Neuronal stem cell (in vitro differentiated cells): Measurements from ENCODE around the gene PMM1.

Experiments used
- DNase-seq: peaks from one replicate; pipeline ENCODE4 v3.0.0-alpha.2; 2013; ENCODE audit warnings: low spot score
- H2AFZ ChIP-seq: one replicate; pipeline ENCODE4 v1.6.1; 2013; ENCODE audit warnings: mild to moderate bottlenecking, low read length, inconsistent platforms
- H2AK5ac ChIP-seq: 2 replicates; pipeline ENCODE4 v1.6.1; 2013; ENCODE audit warnings: low read depth, mild to moderate bottlenecking, inconsistent platforms, low read length, moderate library complexity, mixed read lengths
- H2BK120ac ChIP-seq: 2 replicates; pipeline ENCODE4 v1.6.1; 2013; ENCODE audit warnings: low read depth, mild to moderate bottlenecking, inconsistent platforms, low read length, moderate library complexity, mixed read lengths
- H2BK12ac ChIP-seq: one replicate; pipeline ENCODE4 v1.6.1; 2013; ENCODE audit warnings: low read length, inconsistent platforms
- H2BK15ac ChIP-seq: 2 replicates; pipeline ENCODE4 v1.6.1; 2013; ENCODE audit warnings: mild to moderate bottlenecking, low read length, inconsistent platforms, mixed read lengths
- H2BK5ac ChIP-seq: one replicate; pipeline ENCODE4 v1.6.1; 2013; ENCODE audit warnings: inconsistent platforms, mild to moderate bottlenecking, low read length, moderate library complexity
- H3K14ac ChIP-seq: one replicate; pipeline ENCODE4 v1.6.1; 2013; ENCODE audit warnings: low read length, inconsistent platforms
- H3K18ac ChIP-seq: 2 replicates; pipeline ENCODE4 v1.6.1; 2013; ENCODE audit warnings: low read length, inconsistent platforms
- H3K23ac ChIP-seq: 2 replicates; pipeline ENCODE4 v1.6.1; 2013; ENCODE audit warnings: low read depth, mild to moderate bottlenecking, mixed read lengths, low read length, inconsistent platforms; ENCODE audit not compliant: poor library complexity
- H3K27ac ChIP-seq: replicated peaks from 3 replicates; pipeline ENCODE4 v1.5.1; 2013; ENCODE audit warnings: low read length, inconsistent platforms
- H3K27me3 ChIP-seq, 3 experiments: 2 replicates each; pipeline ENCODE4 v1.6.1; 2013; ENCODE audit warnings: low read length in 3 of 3, mild to moderate bottlenecking in 2 of 3, inconsistent platforms in 1 of 3, low read depth in 1 of 3, mixed read lengths in 1 of 3, moderate library complexity in 1 of 3; ENCODE audit not compliant: control insufficient read depth in 3 of 3, insufficient read depth in 3 of 3
- H3K36me3 ChIP-seq, 2 donors: replicated peaks in 1 of 2; 2 replicates each; pipeline ENCODE4 v1.6.1; 2013; ENCODE audit warnings: low read length in 2 of 2; ENCODE audit not compliant: control insufficient read depth in 2 of 2, insufficient read depth in 2 of 2
- H3K4ac ChIP-seq: 2 replicates; pipeline ENCODE4 v1.6.1; 2013; ENCODE audit warnings: inconsistent platforms, mild to moderate bottlenecking, low read length, moderate library complexity
- H3K4me1 ChIP-seq, 2 donors: 1 replicate in 1 of 2; 2 replicates in 1 of 2; pipeline ENCODE4 v1.6.1; 2013; ENCODE audit warnings: low read length in 2 of 2, low read depth in 1 of 2; ENCODE audit not compliant: control insufficient read depth in 2 of 2, insufficient read depth in 1 of 2
- H3K4me2 ChIP-seq: one replicate; pipeline ENCODE4 v1.6.1; 2013; ENCODE audit warnings: mild to moderate bottlenecking, low read length, inconsistent platforms; ENCODE audit not compliant: insufficient read depth, poor library complexity, severe bottlenecking
- H3K4me3 ChIP-seq, 2 donors: 2 replicates each; pipeline ENCODE4 v1.5.1; 2013; ENCODE audit warnings: low read length in 2 of 2, mild to moderate bottlenecking in 2 of 2, inconsistent platforms in 1 of 2, moderate library complexity in 1 of 2
- H3K79me1 ChIP-seq: one replicate; pipeline ENCODE4 v1.6.1; 2013; ENCODE audit warnings: low read depth, mild to moderate bottlenecking, inconsistent platforms, low read length, moderate library complexity
- H3K9ac ChIP-seq: one replicate; pipeline ENCODE4 v1.6.1; 2013; ENCODE audit warnings: mild to moderate bottlenecking, low read depth, low read length, inconsistent platforms; ENCODE audit not compliant: poor library complexity
- H3K9me3 ChIP-seq, 2 donors: replicated peaks in 1 of 2; 2 replicates each; pipeline versions ENCODE3 to v1.6.1; 2013; ENCODE audit warnings: low read length in 2 of 2, mild to moderate bottlenecking in 2 of 2, inconsistent platforms in 1 of 2, low read depth in 1 of 2, mixed read lengths in 1 of 2, moderate library complexity in 1 of 2; ENCODE audit not compliant: control insufficient read depth in 2 of 2, insufficient read depth in 1 of 2
- H4K8ac ChIP-seq: one replicate; pipeline ENCODE4 v1.6.1; 2013; ENCODE audit warnings: low read depth, mild to moderate bottlenecking, inconsistent platforms, low read length, moderate library complexity
- H4K91ac ChIP-seq: one replicate; pipeline ENCODE4 v1.6.1; 2013; ENCODE audit warnings: low read length, low read depth, mild to moderate bottlenecking, inconsistent platforms; ENCODE audit not compliant: poor library complexity
- WGBS, 2 donors: extraction: QIAGEN DNeasy Blood & Tissue Kit; methylation state at CpG; one replicate each; pipeline ENCODE4 v1.1.7; 2013; ENCODE audit warnings: missing lambda C conversion rate in 2 of 2, mixed read lengths in 1 of 2; ENCODE audit not compliant: insufficient read length in 2 of 2, insufficient replicate concordance in 1 of 2; ENCODE audit errors: extremely low coverage in 2 of 2; 5-methylcytosine and 5-hydroxymethylcytosine counted together

The PMM1 gene

GRCh38 chr22:41625577-41625976 lies 35.9 kb upstream of the PMM1 start:
- no peaks in the 10 kb centered on the region for H3K27me3 ChIP-seq
- H3K4me2 ChIP-seq: no peak overlapping the region
- no peak overlapping the region for H2BK15ac ChIP-seq
- H3K18ac ChIP-seq: no peak overlapping the region
- H3K4me1 ChIP-seq: peaks cover 5% of the 10 kb centered on the region in 2 donors
- no peak overlapping the region for H3K27ac ChIP-seq
- no peak overlapping the region for H2AFZ ChIP-seq
- no peak overlapping the region for H3K23ac ChIP-seq
- H3K4ac ChIP-seq: no peak overlapping the region
- H2BK120ac ChIP-seq: no peak overlapping the region
- no peak overlapping the region for H2BK5ac ChIP-seq
- H3K9me3 ChIP-seq: peaks cover 6 to 21% of the 10 kb centered on the region in 2 donors
- no peak for DNase-seq
- H3K36me3 ChIP-seq: peaks cover 40 to 83% of the 10 kb centered on the region in 2 donors
- no peak overlapping the region for H3K9ac ChIP-seq
- no peak overlapping the region for H2BK12ac ChIP-seq
- WGBS, 2 donors: no CpG with 5 or more reads among the region's 7 CpGs
- H4K91ac ChIP-seq: no peak overlapping the region
- no peak overlapping the region for H3K4me3 ChIP-seq
- peaks cover 12% of the 10 kb centered on the region for H3K79me1 ChIP-seq
- no peak overlapping the region for H4K8ac ChIP-seq
- no peak overlapping the region for H2AK5ac ChIP-seq
- no peak overlapping the region for H3K14ac ChIP-seq

- Histone ChIP-seq H3K27me3 (no peaks in the 10 kb centered on the region), H3K4ac (no peak overlapping the region), H4K91ac (no peak overlapping the region), H3K14ac (no peak overlapping the region), H3K27ac (no peak overlapping the region), H2BK120ac (no peak overlapping the region), H3K4me2 (peak overlapping the region; percentile 58), H3K9ac (peak overlapping the region; percentile 100), H3K4me3 (peak overlapping the region; percentile 94 to 96), H3K4me1 (peaks cover 8 to 15% of the 10 kb centered on the region in 2 donors), H3K9me3 (no peaks in the 10 kb centered on the region), H4K8ac (no peak overlapping the region), H2BK12ac (no peak overlapping the region), H3K23ac (no peak overlapping the region), H2BK5ac (no peak overlapping the region), H3K36me3 (peaks cover 19 to 48% of the 10 kb centered on the region in 2 donors), H2BK15ac (no peak overlapping the region), H2AK5ac (no peak overlapping the region), H2AFZ (no peak overlapping the region), H3K18ac (no peak overlapping the region), H3K79me1 (peaks cover 10% of the 10 kb centered on the region)
- DNase-seq: no peak
- WGBS, 2 donors: no CpG with 5 or more reads among the region's 8 CpGs
Measured at GRCh38 chr22:41621911-41622179, 32.2 kb upstream of the PMM1 start.

GRCh38 chr22:41621099-41621910 lies 31.7 kb upstream of the PMM1 start, which contains the start of gene XRCC6:
Gene XRCC6, plus strand, starts transcription at chr22:41621295. Its CDS starts 710 bp downstream, at chr22:41622005.
- Histone ChIP-seq H3K36me3 (peaks cover 17 to 43% of the 10 kb centered on the region in 2 donors), H2BK15ac (peak within 1 kb of the TSS; percentile 95), H3K27me3 (no peaks in the 10 kb centered on the region), H3K4me3 (peak within 1 kb of the TSS; percentile 94 to 96), H2BK12ac (peak within 1 kb of the TSS; percentile 63), H3K9ac (peak within 1 kb of the TSS; percentile 100), H3K4me1 (peaks cover 8 to 15% of the 10 kb centered on the region in 2 donors), H2BK120ac (peak within 1 kb of the TSS; percentile 81), H3K18ac (peak within 1 kb of the TSS; percentile 99), H2BK5ac (peak within 1 kb of the TSS; percentile 87), H3K4me2 (peak within 1 kb of the TSS; percentile 74), H2AFZ (peak within 1 kb of the TSS; percentile 92), H4K91ac (peak within 1 kb of the TSS; percentile 65), H3K79me1 (peaks cover 10% of the 10 kb centered on the region), H3K9me3 (no peaks in the 10 kb centered on the region), H3K23ac (peak within 1 kb of the TSS; percentile 99), H3K14ac (peak within 1 kb of the TSS; percentile 97), H4K8ac (peak within 1 kb of the TSS; percentile 97), H2AK5ac (peak within 1 kb of the TSS; percentile 68), H3K27ac (peak within 1 kb of the TSS; percentile 89), H3K4ac (peak within 1 kb of the TSS; percentile 100)
- WGBS, 2 donors: no CpG with 5 or more reads among the region's 70 CpGs
- DNase-seq: peak; percentile 100

GRCh38 chr22:41620589-41621098 lies 31.0 kb upstream of the PMM1 start, which contains the start of gene DESI1:
Gene DESI1, minus strand, starts transcription at chr22:41621043. Its CDS starts 204 bp downstream, at chr22:41620839.
- peak within 1 kb of the TSS; percentile 68 for H2AK5ac ChIP-seq
- peak within 1 kb of the TSS; percentile 63 for H2BK12ac ChIP-seq
- peaks cover 15 to 36% of the 10 kb centered on the region in 2 donors for H3K36me3 ChIP-seq
- peak within 1 kb of the TSS; percentile 92 for H2AFZ ChIP-seq
- H3K9ac ChIP-seq: peak within 1 kb of the TSS; percentile 100
- peak within 1 kb of the TSS; percentile 87 for H2BK5ac ChIP-seq
- peak within 1 kb of the TSS; percentile 97 for H4K8ac ChIP-seq
- no peaks in the 10 kb centered on the region for H3K9me3 ChIP-seq
- peak within 1 kb of the TSS; percentile 100 for H3K4ac ChIP-seq
- DNase-seq: no peak
- peak within 1 kb of the TSS; percentile 74 for H3K4me2 ChIP-seq
- H3K4me1 ChIP-seq: peaks cover 8 to 15% of the 10 kb centered on the region in 2 donors
- H3K27ac ChIP-seq: peak within 1 kb of the TSS; percentile 89
- no peaks in the 10 kb centered on the region for H3K27me3 ChIP-seq
- no CpG with 5 or more reads among the region's 40 CpGs for WGBS, 2 donors
- peak within 1 kb of the TSS; percentile 97 for H3K14ac ChIP-seq
- peak within 1 kb of the TSS; percentile 81 for H2BK120ac ChIP-seq
- peaks cover 10% of the 10 kb centered on the region for H3K79me1 ChIP-seq
- peak within 1 kb of the TSS; percentile 95 for H2BK15ac ChIP-seq
- peak within 1 kb of the TSS; percentile 99 for H3K18ac ChIP-seq
- peak within 1 kb of the TSS; percentile 99 for H3K23ac ChIP-seq
- H3K4me3 ChIP-seq: peak within 1 kb of the TSS; percentile 94 to 96
- peak within 1 kb of the TSS; percentile 65 for H4K91ac ChIP-seq
